ENCODE data around the gene PRIM1.
"Not testable (repeated sequence)": the region's sequence is repeated elsewhere in the genome, so short reads cannot be mapped to it uniquely, and the experiment has no call there.

PRIM1 gene

DNA sequence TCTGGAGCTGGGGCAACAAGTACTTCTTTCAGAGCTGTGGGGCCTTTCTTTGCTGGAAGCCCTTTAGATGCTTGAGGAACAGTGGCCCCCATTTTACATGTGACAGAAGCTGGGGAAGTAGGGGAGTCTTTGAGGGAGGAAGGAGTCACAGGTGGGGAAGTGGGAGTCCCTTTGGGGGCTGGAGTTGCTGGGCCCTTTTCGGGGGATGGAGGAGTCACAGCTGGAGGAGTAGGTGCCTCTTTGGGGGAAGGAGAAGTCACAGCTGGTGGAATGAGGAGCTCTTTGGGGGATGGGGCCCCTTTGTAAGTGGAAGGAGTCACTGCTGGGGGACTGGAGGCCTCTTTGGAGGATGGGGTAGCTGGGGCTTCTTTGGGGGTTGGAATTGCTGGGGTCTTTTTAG lies 35.7 kb downstream of the PRIM1 start:
- FAIRE-seq, result no peak

DNA sequence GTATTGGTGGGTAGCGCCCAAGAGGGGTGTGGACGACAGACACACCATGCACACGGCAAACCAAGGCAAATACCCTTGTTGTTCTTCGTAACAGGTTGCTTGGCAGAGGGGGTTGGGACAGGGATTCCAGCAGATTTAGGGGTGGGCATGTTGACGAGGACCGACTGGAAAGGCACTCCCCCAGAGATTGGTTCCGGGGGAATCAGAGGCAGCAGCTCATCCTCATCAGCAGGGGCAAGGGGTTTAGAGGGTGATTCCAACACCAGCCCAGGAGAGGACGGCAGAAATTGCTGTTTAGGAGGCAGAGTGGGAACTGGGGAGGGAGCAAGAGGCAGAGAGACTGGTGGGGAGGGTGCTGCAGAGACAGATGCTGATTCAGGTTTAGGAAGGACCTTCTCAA lies 36.3 kb downstream of the PRIM1 start:
- FAIRE-seq, result no peak

DNA sequence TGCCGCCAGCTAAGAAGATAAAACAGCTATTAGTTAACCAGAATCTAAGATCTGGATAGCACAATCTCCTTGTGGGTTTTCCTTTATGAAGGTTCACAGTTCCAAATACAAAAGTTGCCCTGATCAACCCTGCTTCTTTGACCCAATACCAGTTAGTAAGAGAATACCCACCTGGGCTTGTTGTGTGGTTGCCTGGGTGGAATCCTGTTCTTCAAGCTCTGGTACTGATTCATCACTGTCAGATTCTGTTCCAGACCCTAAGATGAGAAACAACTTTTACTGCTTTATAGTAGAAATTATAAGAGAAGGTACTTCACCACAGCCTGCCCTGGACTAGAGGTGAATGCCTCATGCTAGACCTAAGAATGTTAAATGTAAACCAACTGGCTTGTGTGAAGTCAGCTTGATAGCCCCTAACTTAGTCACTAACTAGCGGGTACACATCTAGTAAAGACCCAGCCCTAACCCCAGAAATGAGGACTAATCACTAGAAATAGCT lies 37.6 kb downstream of the PRIM1 start:
- no peak for FAIRE-seq

DNA sequence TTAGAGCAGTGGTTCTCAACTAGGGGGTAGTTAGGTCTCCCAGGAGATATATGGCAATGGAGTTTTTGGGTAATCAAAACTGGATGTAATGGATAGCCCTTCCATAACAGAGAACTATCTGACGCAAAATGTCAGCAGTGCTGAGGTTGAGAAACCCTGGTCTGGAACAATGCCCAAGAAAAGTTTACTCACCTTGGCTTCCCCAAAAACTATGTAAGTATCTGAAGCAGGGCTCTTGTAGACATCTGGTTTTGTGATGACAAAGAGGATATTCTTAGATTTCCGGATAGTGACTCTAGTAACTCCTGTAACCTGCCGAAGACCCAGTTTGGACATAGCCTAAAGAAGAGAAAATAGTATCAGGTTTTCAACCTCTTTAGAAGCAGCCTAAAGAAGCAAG lies 38.8 kb downstream of the PRIM1 start:
- no peak for FAIRE-seq

DNA sequence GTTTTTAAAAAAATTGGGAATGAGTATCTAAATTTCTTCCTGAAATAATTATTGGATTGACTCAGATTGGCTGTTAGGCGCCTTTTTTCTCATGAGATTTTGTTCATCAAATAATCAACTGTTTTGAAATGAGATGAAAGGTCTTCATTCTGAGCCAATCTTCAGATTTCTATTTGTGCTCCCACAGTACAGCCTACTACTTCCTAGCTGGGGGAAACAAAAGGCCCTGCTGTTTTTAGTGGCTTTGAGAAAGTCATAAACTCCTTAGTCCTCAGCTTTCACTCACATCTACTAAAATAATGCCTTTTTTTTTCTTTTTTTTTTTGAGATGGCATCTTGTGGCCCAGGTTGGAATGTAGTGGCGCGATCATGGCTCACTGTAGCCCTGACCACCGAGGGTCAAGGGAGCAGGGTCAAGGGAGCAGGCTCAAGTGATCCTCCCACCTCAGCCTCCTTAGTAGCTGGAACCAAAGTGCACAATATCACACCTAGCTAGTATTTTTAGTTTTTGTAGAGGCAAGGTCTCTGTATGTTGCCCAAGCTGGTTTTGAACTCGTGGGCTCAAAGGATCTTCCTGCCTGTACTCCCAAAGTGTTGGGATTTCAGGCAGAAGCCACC lies 42.3 kb downstream of the PRIM1 start:
- no peak for FAIRE-seq

DNA sequence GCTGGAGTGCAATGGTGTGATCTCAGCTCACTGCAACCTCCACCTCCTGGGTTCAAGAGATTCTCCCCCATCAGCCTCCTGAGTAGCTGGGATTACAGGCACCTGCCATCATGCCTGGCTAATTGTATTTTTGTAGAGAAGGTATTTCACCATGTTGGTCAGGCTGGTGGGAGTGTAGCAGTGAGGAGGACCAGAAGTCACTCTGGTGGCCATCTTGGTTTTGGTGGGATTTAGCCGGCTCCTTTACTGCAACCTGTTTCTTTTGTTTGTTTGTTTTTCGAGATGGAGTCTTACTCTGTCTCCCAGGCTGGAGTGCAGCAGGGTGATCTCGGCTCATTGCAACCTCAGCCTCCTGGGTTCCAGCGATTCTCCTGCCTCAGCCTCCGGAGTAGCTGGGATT lies 47.6 kb downstream of the PRIM1 start:
- not testable (repeated sequence) for FAIRE-seq

DNA sequence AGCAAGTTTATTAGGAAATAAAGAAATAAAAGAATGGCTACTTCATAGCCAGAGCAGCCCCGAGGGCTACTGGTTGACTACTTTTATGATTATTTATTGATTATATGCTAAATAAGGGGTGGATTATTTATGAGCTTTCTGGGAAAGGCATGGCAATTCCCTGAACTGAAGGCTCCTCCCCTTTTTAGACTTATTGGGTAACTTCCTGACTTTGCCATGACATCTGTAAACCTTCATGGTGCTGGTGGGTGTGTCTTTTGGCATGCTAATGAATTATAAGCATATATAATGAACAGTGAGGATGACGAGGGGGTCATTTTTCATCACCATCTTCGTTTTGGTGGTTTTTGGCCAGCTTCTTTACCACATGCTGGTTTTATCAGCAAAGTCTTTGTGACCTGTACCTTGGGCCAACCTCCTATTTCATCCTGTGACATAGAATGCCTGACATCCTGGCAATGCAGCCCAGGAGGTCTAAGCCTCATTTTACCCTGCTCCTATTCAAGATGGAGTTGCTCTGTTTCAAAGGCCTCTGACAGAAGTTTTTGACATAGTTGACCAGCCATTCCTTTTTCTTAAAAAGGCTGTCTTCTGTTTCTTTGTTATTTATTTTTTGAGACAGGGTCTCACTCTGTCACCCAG lies 53.0 kb downstream of the PRIM1 start:
- FAIRE-seq, result no peak

DNA sequence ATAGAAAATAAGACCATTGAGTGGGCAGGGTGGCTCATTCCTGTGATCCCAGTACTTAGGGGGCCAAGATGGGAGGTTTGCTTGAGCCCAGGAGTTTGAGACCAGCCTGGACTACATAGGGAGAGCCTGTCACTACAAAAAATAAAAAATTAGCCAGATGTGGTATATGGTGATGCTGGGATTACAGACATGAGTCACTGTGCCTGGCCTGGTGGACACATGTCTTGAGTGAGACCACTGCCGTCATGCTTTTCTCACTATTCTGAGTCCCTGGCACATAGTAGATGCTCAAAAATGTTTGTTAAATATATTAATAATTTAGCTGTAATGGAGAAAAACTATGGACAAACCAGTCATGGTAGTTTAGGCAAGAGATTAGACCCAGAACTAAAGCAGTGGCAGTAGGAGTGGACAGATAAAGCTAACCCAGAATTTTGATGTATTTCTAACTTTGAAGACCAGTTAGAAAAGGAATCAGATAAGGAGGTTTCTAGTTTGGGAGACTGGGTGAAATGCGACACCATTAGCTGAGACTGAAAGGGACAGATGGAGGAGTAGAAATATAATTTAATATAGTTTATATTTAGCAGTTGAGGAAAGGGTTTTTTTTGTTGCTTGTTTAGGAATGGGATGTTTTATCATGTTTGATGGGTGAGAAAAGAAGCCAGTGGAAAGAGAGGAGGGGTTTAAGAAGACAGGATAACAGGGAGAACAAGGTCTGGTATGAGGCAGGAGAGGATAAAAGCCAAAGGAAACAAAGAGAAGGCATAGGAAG lies 56.6 kb downstream of the PRIM1 start:
- FAIRE-seq, result no peak

DNA sequence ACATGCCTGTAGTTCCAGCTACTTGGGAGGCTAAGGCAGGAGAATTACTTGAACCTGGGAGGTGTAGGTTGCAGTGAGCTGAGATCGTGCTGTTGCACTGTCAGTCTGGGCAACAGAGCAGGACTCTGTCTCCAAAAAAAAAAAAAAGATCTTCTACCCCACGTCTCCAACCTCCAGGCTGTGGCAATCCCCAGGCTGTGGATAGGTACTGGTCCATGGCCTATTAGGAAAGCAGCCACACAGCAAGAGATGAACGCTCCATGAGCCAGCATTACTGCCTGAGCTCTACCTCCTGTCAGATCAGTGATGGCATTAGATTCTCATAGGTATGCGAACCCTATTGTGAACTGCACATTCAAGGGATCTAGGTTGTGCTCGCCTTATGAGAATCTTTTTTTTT lies 58.0 kb downstream of the PRIM1 start:
- no peak for FAIRE-seq

DNA sequence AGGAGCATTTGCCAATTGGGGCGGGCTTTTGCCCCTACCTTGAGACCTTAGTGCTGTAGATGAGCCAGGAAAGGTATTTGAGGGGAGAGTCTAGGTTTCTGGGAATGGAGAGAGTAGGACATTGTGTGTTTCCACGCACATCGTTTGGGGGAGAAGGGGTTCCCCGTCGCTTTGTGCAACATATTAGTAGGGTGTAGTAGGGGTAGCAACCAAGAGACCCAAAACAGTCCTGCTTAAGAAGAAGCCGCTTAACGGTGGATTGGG lies 63.3 kb downstream of the PRIM1 start:
- FAIRE-seq, result no peak

DNA sequence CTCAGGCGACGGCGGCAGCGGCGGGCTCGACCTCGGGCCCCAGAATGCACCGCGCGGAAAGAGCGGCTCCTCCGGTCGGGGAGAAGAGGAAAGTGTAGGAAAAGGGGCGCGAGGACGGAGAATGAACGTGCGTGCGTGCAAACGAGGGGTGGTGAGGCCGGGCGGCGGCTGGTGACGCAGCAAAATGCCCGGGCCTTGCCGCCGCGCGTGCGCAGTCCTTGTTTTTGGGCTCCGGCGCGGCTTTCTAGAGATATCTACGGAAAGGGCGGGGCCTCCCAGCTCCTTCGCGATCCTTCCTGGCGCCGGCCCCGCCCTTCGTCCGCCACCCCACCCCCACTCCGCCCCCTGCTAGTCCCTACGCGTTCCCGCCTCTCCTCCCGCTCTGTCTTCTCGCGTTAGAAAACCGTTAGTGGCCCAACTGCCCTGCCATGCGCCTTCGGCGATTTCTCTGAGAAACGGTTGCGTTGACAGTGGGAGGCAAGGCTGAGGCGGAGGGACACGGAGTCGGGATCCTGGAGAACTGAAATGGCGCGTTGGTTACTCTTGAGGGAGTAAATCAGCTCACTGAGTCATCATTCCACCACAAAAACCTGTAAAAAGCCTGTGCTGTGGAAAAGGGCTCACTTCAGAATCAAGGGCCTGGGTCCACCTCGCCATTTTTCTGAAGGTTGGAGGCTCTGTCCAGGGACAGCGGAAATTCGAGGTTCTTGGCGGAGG lies 63.8 kb downstream of the PRIM1 start, which contains the start of gene PTGES3:
TSS of gene PTGES3 (minus strand) at position 156 of the 717 bp plus-strand sequence. CDS start 285 bp downstream, outside the sequence.
- no peak for FAIRE-seq

DNA sequence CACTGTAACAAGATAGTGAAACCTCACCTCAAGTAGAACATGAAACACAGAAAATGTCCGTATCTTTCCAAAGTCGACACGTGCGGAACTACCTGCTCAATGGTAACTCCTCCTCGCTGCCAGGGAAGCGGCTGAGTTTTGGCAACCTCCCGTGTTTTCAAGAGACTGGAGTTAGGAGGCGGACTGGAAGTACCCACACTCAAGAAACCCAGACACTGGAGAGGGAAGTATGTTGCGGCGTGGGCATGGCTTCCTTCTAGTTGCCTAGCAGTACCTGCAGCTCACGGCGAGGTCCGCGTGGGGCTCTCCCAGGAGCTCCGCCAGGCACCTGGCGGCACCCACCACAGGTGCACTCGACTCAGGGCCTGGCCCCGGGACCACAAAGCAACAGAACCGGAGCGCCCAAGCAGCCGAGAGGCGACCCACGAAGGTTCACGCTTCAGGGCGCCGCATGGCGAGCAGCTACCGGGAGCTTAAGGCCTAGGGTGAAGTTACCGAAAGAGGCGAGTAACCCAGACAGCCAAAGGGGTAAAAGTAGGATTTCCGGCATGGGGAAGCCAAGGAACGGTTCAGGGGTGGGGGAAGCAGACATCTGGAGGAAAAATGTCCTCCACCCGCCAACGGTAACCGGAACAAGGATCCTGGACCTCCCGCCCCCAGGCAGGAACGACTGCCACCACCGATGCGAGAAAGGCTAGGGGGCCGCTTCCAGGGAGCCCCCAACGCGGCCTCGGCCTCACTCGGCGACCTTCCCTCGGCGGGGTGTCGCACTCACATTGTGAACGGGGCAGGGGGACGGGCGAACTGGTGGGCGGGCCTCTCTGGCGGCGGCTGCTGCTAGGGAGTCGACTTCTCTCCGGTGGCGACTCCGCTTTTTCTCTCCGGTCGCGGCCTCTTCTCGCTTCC lies 64.6 kb downstream of the PRIM1 start:
- FAIRE-seq, result no peak

DNA sequence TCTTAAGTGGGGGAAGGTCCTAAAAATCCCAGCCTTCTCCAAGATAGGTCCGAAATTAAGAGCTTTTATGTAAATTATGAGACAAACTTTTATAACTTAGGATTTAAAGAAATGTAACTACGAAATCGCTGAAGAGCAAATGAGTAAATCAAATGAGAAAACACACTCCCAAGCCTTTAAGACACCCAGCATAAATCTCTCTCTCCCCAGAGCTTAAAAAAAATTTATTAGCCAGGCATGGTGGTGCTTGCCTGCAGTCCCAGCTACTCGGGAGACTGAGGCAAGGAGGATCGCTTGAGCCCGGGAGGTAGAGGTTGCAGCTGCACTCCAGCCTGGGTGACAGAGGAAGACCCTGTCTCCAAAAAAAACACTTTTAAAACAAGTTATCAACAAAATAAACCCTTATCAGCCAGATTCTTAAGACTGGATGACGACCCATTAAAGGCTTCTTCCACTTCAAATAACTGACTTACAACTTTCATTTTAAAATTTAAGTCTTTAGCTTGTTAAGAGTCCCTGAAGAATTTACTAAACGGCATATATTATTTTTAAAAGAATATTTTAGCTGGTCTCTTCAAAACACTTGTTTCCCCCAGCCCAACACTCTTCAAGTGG lies 67.3 kb downstream of the PRIM1 start:
- FAIRE-seq, result no peak

DNA sequence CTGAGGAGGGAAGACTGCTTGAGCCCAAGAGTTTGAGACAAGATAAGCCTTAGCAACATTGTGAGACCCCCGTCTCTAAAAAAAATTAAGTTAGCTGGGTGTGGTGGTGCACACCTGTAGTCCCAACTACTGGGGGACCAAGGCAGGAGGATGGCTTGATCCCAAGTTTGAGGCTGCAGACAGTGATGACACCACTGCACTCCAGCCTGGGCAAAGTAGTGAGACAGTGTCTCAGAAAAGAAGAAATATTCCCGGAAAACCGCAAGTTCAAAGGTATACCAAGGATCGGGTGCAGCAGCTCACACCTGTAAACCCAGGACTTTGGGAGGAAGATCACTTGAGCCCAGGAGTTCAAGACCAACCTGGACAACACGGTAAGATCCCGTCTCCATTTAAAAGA lies 69.8 kb downstream of the PRIM1 start:
- FAIRE-seq, result no peak
